Stomach (tissue), 4 donors: ENCODE measurements around the gene AP1G1.

Experiments
- CTCF ChIP-seq, 7 experiments: fragments of 450-650 bp in 4 of 7; fragments of 200-600 bp in 3 of 7; sonication (generic) in 3 of 7; IDR thresholded peaks; one replicate each; pipeline ENCODE4 v1.5.1; 2016 to 2019; ENCODE audit warnings: antibody characterized with exemption in 7 of 7, control low read depth in 2 of 7, mild to moderate bottlenecking in 1 of 7
- POLR2A ChIP-seq, 4 donors: fragments of 450-650 bp; IDR thresholded peaks; one replicate each; pipeline ENCODE4 v1.6.1; 2016; ENCODE audit warnings: antibody characterized with exemption in 4 of 4, control low read depth in 2 of 4, mild to moderate bottlenecking in 1 of 4, moderate library complexity in 1 of 4
- POLR2AphosphoS5 ChIP-seq, 3 donors: sonication (generic); formaldehyde crosslinking; IDR thresholded peaks; one replicate each; pipeline ENCODE4 v1.6.1; 2016; ENCODE audit warnings: antibody characterized with exemption in 3 of 3

GRCh38 chr16:71712501-71712900 is 96.1 kb downstream of the AP1G1 start:
- no peak for TF ChIP-seq POLR2A (IDR thresholded peaks at IDR 0.05)
- TF ChIP-seq POLR2AphosphoS5 (IDR thresholded peaks at IDR 0.05) = no peak
- TF ChIP-seq CTCF (IDR thresholded peaks at IDR 0.05) = no peak
